ENCODE data around the gene RAB9A.

Gene RAB9A

DNA sequence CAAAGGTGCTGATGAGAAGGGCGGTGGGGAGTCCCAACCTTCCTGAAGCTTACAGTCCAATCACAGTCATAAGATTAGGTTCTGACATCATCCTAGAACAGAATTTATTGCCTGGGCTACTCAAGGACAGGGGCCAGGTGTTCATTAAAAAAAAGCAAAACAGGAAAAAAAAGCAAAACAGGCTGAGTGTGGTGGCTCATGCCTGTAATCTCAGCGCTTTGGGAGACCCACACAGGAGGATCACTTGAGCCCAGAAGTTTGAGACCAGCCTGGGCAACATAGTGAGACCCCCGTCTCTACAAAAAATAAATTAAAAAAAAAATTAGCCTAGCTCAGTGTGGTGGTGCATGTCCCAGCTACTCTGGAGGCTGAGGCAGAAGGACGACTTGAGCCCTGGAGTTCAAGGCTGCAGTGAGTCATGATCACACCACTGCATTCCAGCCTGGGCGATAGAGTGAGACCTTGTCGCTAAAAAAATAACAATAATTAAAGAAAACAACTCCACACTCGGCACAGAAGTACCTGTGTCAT, 3.0 kb downstream of the RAB9A start:
- Histone ChIP-seq H3K27me3 (ENCODE audit: insufficient read depth, low read length) (peaks cover 13% of the 10 kb centered on the region), H3K9ac (ENCODE audit: low read depth, low read length) (no peak overlapping the region), H3K36me3 (ENCODE audit: insufficient read depth, low read length) (no peaks in the 10 kb centered on the region), H3K4me3 (ENCODE audit: low read length) (no peak overlapping the region), H3K4me1 (ENCODE audit: insufficient read depth, low read length) (peaks cover 30% of the 10 kb centered on the region), H3K9me3 (ENCODE audit: insufficient read depth, low read depth, low read length) (no peaks in the 10 kb centered on the region), H3K27ac (ENCODE audit: low read depth, low read length) (no peak overlapping the region)
- WGBS: 89% methylated on average over 6 of the region's 7 CpGs

DNA sequence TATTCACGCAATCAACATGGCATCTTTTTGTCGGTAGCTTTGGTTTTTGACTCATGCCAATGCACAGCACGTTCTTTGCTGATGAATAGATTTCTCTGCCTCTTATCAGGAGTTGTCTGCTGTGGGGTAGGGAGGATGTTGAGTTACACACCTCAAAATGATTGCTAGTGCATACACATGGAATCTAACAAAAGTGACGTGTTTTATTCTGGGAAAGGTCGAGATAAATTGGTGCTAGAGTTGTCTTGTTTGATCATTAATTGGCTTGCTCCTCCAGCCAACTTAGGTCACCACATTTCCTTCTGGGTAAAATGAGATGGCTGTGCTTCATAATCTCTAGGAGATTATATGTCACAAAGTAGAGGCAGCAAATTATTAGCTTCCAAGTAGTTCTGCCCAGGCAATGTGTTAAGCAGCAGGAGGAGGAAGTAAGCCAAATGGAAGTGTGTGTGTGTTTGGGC, 3.9 kb downstream of the RAB9A start:
- H3K27ac ChIP-seq (ENCODE audit: low read depth, low read length): no peak overlapping the region
- no peak overlapping the region for H3K4me3 ChIP-seq (ENCODE audit: low read length)
- H3K4me1 ChIP-seq (ENCODE audit: insufficient read depth, low read length): peaks cover 30% of the 10 kb centered on the region
- no peaks in the 10 kb centered on the region for H3K9me3 ChIP-seq (ENCODE audit: insufficient read depth, low read depth, low read length)
- WGBS: 78% methylated on average over 5 of the region's 5 CpGs
- no peaks in the 10 kb centered on the region for H3K36me3 ChIP-seq (ENCODE audit: insufficient read depth, low read length)
- H3K27me3 ChIP-seq (ENCODE audit: insufficient read depth, low read length): peaks cover 7% of the 10 kb centered on the region
- H3K9ac ChIP-seq (ENCODE audit: low read depth, low read length): no peak overlapping the region

DNA sequence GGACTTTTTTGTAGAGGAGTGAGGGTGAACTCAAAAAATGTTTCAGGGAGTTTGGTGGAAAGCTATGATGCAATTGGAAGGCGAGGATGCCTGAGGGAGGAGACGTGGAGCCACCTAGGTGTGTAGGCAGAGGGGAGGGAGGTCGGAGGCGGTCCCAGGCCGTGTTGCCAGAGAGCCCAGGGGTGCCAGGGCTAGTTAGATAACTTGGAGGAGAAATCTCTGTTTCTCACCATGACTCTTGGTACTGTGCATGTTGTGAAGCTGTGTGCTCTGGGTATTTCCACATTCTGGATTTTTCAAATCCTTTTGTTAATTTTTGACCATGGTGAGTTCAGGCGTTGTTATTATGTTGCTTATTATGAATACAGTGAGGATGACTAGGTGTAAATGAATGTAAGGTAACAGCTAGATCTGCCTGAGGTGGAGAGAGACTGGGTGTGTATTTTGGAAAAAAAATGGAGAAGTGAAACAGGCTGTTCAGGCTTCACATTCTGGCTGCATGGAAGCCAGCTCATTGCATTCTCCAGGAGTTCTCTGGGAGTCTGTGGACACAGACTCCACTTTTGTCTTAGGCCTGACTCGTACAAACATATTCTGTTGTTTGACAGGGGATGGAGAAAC, 4.5 kb downstream of the RAB9A start:
- Histone ChIP-seq H3K9ac (ENCODE audit: low read depth, low read length) (no peak overlapping the region; the same call in 1 of the 2 replicates), H3K27ac (ENCODE audit: low read depth, low read length) (no peak overlapping the region), H3K4me3 (ENCODE audit: low read length) (no peak overlapping the region), H3K9me3 (ENCODE audit: insufficient read depth, low read depth, low read length) (no peaks in the 10 kb centered on the region), H3K36me3 (ENCODE audit: insufficient read depth, low read length) (no peaks in the 10 kb centered on the region), H3K27me3 (ENCODE audit: insufficient read depth, low read length) (peaks cover 3% of the 10 kb centered on the region), H3K4me1 (ENCODE audit: insufficient read depth, low read length) (peaks cover 30% of the 10 kb centered on the region)
- 46% methylated on average over 7 of the region's 7 CpGs for WGBS

DNA sequence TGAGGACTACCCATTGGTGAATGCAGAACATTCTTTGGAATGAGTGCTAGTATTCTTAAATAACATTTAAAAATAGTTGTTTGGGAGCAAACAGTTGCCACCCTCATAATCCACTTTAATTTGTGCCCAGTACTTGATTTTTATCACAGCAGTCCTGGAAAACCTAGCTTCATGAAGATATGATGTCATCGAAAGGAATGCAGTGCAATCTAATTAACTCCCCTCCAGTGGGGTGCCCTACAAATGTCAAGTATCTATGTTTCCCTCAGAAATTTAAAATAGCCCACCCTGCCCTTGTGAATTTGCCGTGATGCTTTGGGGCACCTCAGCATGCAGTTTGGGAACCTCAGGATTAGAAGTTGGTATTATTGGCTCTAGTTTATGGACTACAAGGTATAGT, 5.4 kb downstream of the RAB9A start:
- Histone ChIP-seq H3K27ac (ENCODE audit: low read depth, low read length) (no peak overlapping the region), H3K4me3 (ENCODE audit: low read length) (no peak overlapping the region), H3K9me3 (ENCODE audit: insufficient read depth, low read depth, low read length) (no peaks in the 10 kb centered on the region), H3K9ac (ENCODE audit: low read depth, low read length) (no peak overlapping the region), H3K36me3 (ENCODE audit: insufficient read depth, low read length) (no peaks in the 10 kb centered on the region), H3K4me1 (ENCODE audit: insufficient read depth, low read length) (peaks cover 33% of the 10 kb centered on the region), H3K27me3 (ENCODE audit: insufficient read depth, low read length) (no peaks in the 10 kb centered on the region)
- 70% methylated on average over 2 of the region's 2 CpGs for WGBS

DNA sequence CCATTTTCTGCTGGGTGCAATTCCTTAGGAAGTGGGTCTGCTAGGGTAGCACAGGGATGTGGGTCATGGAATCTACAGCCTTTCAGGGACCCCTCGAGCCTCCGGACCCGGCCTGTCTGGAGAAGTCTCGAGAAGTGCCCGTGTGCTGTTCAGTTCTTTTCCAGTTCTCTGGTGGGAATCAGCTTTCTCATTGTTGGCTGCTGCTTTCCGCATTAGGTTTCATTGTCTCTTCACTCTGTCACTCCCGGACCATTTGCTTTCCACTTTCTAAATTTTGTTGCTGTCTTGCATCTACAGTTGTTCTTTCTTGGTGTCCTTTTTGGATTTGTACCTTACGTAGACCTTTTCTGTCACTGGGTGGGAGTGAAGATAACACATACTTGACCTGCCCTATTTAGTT, 6.1 kb downstream of the RAB9A start:
- Histone ChIP-seq H3K27ac (ENCODE audit: low read depth, low read length) (no peak overlapping the region), H3K4me1 (ENCODE audit: insufficient read depth, low read length) (peaks cover 33% of the 10 kb centered on the region), H3K36me3 (ENCODE audit: insufficient read depth, low read length) (no peaks in the 10 kb centered on the region), H3K9me3 (ENCODE audit: insufficient read depth, low read depth, low read length) (no peaks in the 10 kb centered on the region), H3K4me3 (ENCODE audit: low read length) (no peak overlapping the region), H3K27me3 (ENCODE audit: insufficient read depth, low read length) (no peaks in the 10 kb centered on the region), H3K9ac (ENCODE audit: low read depth, low read length) (no peak overlapping the region)
- WGBS: 91% methylated on average over 8 of the region's 8 CpGs

DNA sequence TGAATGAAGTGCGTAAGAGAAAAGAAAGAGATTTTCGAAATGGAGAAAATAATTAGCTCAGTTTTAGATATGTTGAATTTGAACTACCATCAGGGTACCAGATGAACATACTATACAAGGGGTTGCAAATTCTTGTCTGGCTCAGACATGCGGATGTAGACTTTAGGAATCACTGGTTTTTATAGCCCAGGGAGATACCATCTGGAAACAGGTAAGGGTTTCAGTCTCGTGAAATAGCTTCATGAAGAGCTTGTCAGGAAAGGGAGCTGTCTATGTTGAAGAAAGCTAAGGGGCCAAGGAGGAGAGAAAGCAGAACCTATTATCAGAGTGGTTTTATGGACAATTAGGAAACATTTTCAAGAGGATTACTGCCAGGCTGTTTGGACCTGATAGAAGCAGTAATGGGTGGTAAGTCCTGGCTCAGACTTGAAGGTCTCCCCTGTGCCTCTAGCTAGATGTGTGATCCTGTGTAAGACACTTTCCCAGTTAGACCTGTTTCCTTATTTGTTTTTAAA, 6.7 kb downstream of the RAB9A start:
- Histone ChIP-seq H3K9ac (ENCODE audit: low read depth, low read length) (no peak overlapping the region), H3K36me3 (ENCODE audit: insufficient read depth, low read length) (no peaks in the 10 kb centered on the region), H3K27me3 (ENCODE audit: insufficient read depth, low read length) (no peaks in the 10 kb centered on the region), H3K4me3 (ENCODE audit: low read length) (no peak overlapping the region), H3K27ac (ENCODE audit: low read depth, low read length) (no peak overlapping the region), H3K9me3 (ENCODE audit: insufficient read depth, low read depth, low read length) (no peaks in the 10 kb centered on the region), H3K4me1 (ENCODE audit: insufficient read depth, low read length) (peaks cover 31% of the 10 kb centered on the region)
- WGBS: 93% methylated on average over 4 of the region's 4 CpGs

DNA sequence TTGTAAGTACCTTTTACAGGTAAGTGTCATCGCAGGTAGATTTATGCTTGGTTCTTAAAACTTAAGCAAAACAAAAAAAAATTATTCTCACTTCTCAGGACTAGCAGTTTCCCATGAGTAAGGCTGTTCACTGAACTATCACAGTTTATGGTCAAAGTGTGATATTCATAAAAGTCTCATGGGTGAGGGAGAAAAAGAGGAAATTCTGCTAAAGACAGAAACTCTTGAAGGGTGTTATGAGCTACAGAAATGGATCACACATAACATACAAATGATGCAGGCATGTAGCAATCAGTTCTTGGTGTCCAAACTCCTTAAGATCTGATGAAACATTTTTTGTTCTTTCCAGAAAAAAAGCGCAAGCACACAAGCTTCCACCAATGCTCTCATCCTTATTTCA, 8.5 kb downstream of the RAB9A start:
- 100% methylated on average over 1 of the region's 2 CpGs for WGBS
- no peak overlapping the region for H3K9ac ChIP-seq (ENCODE audit: low read depth, low read length)
- no peaks in the 10 kb centered on the region; the same call in 1 of the 2 replicates for H3K36me3 ChIP-seq (ENCODE audit: insufficient read depth, low read length)
- no peak overlapping the region for H3K27ac ChIP-seq (ENCODE audit: low read depth, low read length)
- no peak overlapping the region for H3K4me3 ChIP-seq (ENCODE audit: low read length)
- peaks cover 26% of the 10 kb centered on the region for H3K4me1 ChIP-seq (ENCODE audit: insufficient read depth, low read length)
- no peaks in the 10 kb centered on the region for H3K9me3 ChIP-seq (ENCODE audit: insufficient read depth, low read depth, low read length)
- H3K27me3 ChIP-seq (ENCODE audit: insufficient read depth, low read length): no peaks in the 10 kb centered on the region

DNA sequence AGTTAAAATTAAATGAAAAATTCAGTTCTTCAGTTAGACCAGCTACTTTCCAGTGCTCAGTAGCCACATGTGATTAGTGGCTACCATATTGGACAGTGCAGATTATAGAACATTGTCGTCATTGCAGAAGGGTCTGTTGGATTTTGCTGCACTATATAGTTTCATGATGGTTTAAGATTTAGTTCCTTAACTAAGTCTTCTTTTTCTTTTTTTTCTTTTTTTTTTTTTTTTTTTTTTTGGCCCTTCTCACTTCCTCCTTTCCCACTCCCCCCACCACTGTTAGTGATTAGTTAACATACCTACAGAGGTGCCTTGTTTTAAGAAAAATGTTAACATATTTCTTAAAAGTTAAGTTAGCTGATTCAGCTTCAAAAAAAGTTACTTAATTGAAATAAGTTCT, 9.0 kb downstream of the RAB9A start:
- H3K36me3 ChIP-seq (ENCODE audit: insufficient read depth, low read length): no peaks in the 10 kb centered on the region; the same call in 1 of the 2 replicates
- no peak overlapping the region for H3K27ac ChIP-seq (ENCODE audit: low read depth, low read length)
- H3K9me3 ChIP-seq (ENCODE audit: insufficient read depth, low read depth, low read length): no peaks in the 10 kb centered on the region
- no peak overlapping the region for H3K4me3 ChIP-seq (ENCODE audit: low read length)
- no peaks in the 10 kb centered on the region for H3K27me3 ChIP-seq (ENCODE audit: insufficient read depth, low read length)
- H3K9ac ChIP-seq (ENCODE audit: low read depth, low read length): no peak overlapping the region
- H3K4me1 ChIP-seq (ENCODE audit: insufficient read depth, low read length): peaks cover 21% of the 10 kb centered on the region; the same call in 1 of the 2 replicates
- 80% methylated on average over 1 of the region's 1 CpG for WGBS

DNA sequence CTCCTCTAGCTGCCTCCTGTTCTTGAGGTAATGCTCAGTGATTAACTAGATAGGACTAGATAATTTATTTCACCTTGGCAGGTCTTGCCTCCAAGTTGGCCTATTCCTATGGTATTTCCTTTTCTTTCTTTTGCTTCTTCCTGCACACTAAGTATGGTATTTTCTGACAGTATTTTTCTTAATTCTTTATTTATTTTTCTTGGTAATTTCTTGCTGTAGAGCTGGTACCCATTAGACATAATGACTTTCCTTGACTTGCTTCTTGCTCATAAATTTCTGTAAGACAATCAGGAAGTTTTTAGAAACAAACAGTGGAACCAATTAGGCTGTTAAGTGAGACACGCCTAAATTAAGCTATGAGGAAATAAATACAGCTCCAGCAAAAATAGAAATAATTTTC, 9.5 kb downstream of the RAB9A start:
- WGBS: 100% methylated on average over 1 of the region's 1 CpG
- peaks cover 17% of the 10 kb centered on the region; the same call in 1 of the 2 replicates for H3K4me1 ChIP-seq (ENCODE audit: insufficient read depth, low read length)
- no peaks in the 10 kb centered on the region for H3K27me3 ChIP-seq (ENCODE audit: insufficient read depth, low read length)
- no peak overlapping the region for H3K9ac ChIP-seq (ENCODE audit: low read depth, low read length)
- H3K36me3 ChIP-seq (ENCODE audit: insufficient read depth, low read length): peaks cover under 1% of the 10 kb centered on the region; the same call in 1 of the 2 replicates
- H3K4me3 ChIP-seq (ENCODE audit: low read length): no peak overlapping the region
- no peak overlapping the region for H3K27ac ChIP-seq (ENCODE audit: low read depth, low read length)
- no peaks in the 10 kb centered on the region for H3K9me3 ChIP-seq (ENCODE audit: insufficient read depth, low read depth, low read length)

DNA sequence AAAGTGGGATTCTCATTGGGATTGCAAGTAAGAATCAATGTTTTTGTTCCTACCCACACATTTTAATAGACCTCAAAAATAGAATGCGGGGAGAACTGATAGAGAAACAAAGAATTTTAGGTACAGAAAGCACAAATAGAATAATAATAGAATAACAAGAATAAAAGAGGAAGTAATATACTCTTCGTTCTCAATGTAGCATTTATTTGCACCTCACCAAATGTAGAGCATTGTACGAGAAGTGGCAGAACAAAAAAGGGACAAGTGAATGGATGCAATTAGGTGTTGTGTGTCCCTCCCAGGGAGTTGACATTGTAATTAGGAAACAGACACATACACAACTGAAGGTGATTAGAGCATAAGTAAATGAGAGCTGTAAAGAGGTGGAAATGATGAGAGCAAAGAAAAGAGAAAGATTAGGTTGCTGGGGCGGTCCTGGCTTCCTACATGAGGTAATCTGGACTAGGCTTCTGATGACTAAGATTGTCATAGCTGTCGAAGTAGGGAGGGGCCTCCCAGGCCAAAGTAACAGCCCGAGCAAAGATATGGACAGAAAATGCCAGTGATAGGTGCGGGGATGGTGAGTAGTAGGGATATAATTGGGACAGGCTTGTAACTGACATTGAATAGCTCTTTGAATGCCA, 10.4 kb downstream of the RAB9A start:
- Histone ChIP-seq H3K9ac (ENCODE audit: low read depth, low read length) (no peak overlapping the region), H3K4me3 (ENCODE audit: low read length) (no peak overlapping the region), H3K9me3 (ENCODE audit: insufficient read depth, low read depth, low read length) (no peaks in the 10 kb centered on the region), H3K4me1 (ENCODE audit: insufficient read depth, low read length) (peaks cover 12% of the 10 kb centered on the region; the same call in 1 of the 2 replicates), H3K27me3 (ENCODE audit: insufficient read depth, low read length) (no peaks in the 10 kb centered on the region), H3K36me3 (ENCODE audit: insufficient read depth, low read length) (peaks cover 5% of the 10 kb centered on the region; the same call in 1 of the 2 replicates), H3K27ac (ENCODE audit: low read depth, low read length) (no peak overlapping the region)
- 90% methylated on average over 5 of the region's 7 CpGs for WGBS

DNA sequence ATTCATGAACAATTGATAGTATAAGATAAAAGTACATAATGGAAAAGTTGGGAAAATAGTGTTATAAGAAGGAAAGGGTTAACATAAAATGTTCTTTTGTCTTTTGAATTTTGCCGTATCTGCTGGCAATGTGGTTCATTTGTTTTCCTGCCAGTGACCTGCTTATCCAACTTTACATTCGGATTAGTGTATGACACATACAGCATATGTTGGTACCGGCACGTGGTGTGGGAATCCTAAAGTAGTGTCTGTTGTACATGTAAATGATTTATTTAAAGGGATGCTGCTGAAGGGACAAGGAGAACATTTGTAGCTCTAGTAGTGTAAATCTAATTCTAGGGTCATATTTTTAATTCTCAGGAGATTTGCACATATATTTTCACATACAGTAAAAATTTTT, 11.5 kb downstream of the RAB9A start:
- WGBS: 98% methylated on average over 4 of the region's 4 CpGs
- Histone ChIP-seq H3K9ac (ENCODE audit: low read depth, low read length) (no peak overlapping the region), H3K4me3 (ENCODE audit: low read length) (no peak overlapping the region), H3K27me3 (ENCODE audit: insufficient read depth, low read length) (no peaks in the 10 kb centered on the region), H3K36me3 (ENCODE audit: insufficient read depth, low read length) (peaks cover 5% of the 10 kb centered on the region; the same call in 1 of the 2 replicates), H3K4me1 (ENCODE audit: insufficient read depth, low read length) (peaks cover 3% of the 10 kb centered on the region; the same call in 1 of the 2 replicates), H3K9me3 (ENCODE audit: insufficient read depth, low read depth, low read length) (no peaks in the 10 kb centered on the region), H3K27ac (ENCODE audit: low read depth, low read length) (no peak overlapping the region)
